Gastrocnemius medialis (tissue), 4 donors: ENCODE data around the gene BCR. TPM values are rescaled to one million over a fixed set of nuclear protein-coding genes. Genes with fewer than 3 reads are reported as not detected.

Experiments used
- ATAC-seq, 2 donors: fragments of 150-250 bp; one replicate each; pipeline ENCODE4 v1.9.1; 2016
- DNase-seq, 2 donors: peaks; one replicate each; pipeline ENCODE4 v3.0.0-alpha.2; 2019
- H3K27ac ChIP-seq, 4 donors: fragments of 200-600 bp; sonication (generic); 1 replicate in 1 of 4; 2 replicates in 3 of 4; pipeline ENCODE4 v1.5.1; 2016 to 2018; ENCODE audit warnings: mild to moderate bottlenecking in 2 of 4, moderate library complexity in 1 of 4
- H3K27me3 ChIP-seq, 3 donors: fragments of 200-600 bp; sonication (generic) in 2 of 3; 1 replicate in 1 of 3; 2 replicates in 2 of 3; pipeline versions ENCODE4 v1.5.1 to v1.6.0; 2016 to 2019; ENCODE audit warnings: mild to moderate bottlenecking in 1 of 3, moderate library complexity in 1 of 3
- H3K36me3 ChIP-seq, 2 donors: fragments of 200-600 bp; sonication (generic) in 1 of 2; one replicate each; pipeline ENCODE4 v1.5.1; 2017 to 2018
- H3K4me1 ChIP-seq, 2 donors: fragments of 200-600 bp; sonication (generic) in 1 of 2; one replicate each; pipeline ENCODE4 v1.5.1; 2016 to 2017; ENCODE audit warnings: mild to moderate bottlenecking in 2 of 2
- H3K4me3 ChIP-seq, 4 donors: fragments of 200-600 bp; sonication (generic) in 3 of 4; 1 replicate in 1 of 4; 2 replicates in 3 of 4; pipeline ENCODE4 v1.5.1; 2016 to 2019; ENCODE audit warnings: mild to moderate bottlenecking in 2 of 4
- H3K9me3 ChIP-seq, 3 donors: fragments of 200-600 bp; sonication (generic) in 2 of 3; 1 replicate in 1 of 3; 2 replicates in 2 of 3; pipeline ENCODE4 v1.5.1; 2016 to 2019
- POLR2A ChIP-seq, 2 donors: fragments of 450-650 bp; IDR thresholded peaks; one replicate each; pipeline ENCODE4 v1.6.1; 2017; ENCODE audit warnings: antibody characterized with exemption in 2 of 2, mild to moderate bottlenecking in 2 of 2, moderate library complexity in 2 of 2
- in situ Hi-C, 4 donors: fragments of 200-750 bp; cut with MboI; loops; one replicate each; pipeline versions ENCODE4 v1.15.0 to v1.8.0; 2017; ENCODE audit warnings: low sequenced_read_pairs in 4 of 4
- intact Hi-C: fragments of 100-400 bp; cut with DNase I; formaldehyde crosslinking; loops from one replicate; pipeline ENCODE4 v1.15.1; 2023; ENCODE audit warnings: low total_unique reads
- total RNA-seq, 4 donors: library from RNA; depleted of rRNA; stranded (reverse); fragments of >200 nt; gene quantifications; one replicate each; pipeline versions ENCODE4 v1.1.0 to v1.2.3, GENCODE V29; 2016
- TF ChIP-seq, protein P1 (sequence below), 5 experiments: fragments of 450-650 bp in 3 of 5; fragments of 200-600 bp in 2 of 5; sonication (generic) in 2 of 5; IDR thresholded peaks in 4 of 5; conservative IDR thresholded peaks in 1 of 5; 1 replicate in 4 of 5; 2 replicates in 1 of 5; pipeline ENCODE4 v1.5.1; 2016 to 2019; ENCODE audit warnings: antibody characterized with exemption in 5 of 5, mild to moderate bottlenecking in 3 of 5, moderate library complexity in 3 of 5

The BCR gene
- total RNA-seq, 4 donors from 2014 or later, result 10.3 to 13.0 (median 12.4) TPM

DNA sequence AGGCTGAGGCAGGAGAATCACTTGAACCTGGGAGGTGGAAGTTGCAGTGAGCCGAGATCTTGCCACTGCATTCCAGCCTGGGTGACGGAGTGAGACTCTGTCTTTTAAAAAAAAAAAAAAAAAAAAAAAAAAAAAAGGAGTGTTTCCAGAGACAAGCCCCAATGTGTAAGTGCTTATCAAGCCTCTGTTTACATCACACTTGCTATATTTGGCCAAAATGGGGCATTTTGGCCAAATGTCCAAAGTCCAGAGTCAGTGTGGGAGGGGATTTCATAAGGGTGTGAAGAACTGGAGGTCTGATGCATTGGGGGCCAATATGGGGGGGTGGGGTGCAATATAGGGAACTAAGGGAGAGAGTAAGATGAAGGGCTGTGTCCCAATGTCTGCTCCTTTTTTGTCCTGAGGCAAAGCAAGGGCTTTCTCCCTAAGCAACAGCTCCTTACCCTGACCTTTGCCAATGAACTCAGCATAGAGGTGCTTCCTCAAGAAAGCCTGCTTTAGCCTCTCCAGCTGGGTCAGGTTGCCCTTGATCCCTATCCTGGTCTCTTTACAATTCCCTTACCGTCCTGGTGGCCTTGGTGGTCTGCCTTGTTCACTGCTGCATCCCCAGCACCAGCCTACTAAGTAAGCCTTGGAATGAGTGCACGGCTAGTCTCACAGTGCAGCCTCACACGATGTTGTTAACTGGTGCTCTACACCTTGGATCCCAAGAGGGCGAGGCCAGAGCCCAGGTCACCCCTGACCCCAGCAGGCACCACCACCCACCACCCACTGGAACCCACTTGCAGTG lies 14.1 kb upstream of the BCR start:
- H3K4me3 ChIP-seq, result no peak overlapping the region
- no peaks in the 10 kb centered on the region for H3K36me3 ChIP-seq
- TF ChIP-seq, protein P1, sequence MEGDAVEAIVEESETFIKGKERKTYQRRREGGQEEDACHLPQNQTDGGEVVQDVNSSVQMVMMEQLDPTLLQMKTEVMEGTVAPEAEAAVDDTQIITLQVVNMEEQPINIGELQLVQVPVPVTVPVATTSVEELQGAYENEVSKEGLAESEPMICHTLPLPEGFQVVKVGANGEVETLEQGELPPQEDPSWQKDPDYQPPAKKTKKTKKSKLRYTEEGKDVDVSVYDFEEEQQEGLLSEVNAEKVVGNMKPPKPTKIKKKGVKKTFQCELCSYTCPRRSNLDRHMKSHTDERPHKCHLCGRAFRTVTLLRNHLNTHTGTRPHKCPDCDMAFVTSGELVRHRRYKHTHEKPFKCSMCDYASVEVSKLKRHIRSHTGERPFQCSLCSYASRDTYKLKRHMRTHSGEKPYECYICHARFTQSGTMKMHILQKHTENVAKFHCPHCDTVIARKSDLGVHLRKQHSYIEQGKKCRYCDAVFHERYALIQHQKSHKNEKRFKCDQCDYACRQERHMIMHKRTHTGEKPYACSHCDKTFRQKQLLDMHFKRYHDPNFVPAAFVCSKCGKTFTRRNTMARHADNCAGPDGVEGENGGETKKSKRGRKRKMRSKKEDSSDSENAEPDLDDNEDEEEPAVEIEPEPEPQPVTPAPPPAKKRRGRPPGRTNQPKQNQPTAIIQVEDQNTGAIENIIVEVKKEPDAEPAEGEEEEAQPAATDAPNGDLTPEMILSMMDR (IDR thresholded peaks at IDR 0.05 in 4 of 5, conservative IDR thresholded peaks at IDR 0.05 in 1 of 5), result no peak
- TF ChIP-seq POLR2A (IDR thresholded peaks at IDR 0.05), result no peak
- in situ Hi-C loops (no loop called here), intact Hi-C loops (no loop called here)
- ATAC-seq (no peak), DNase-seq (no peak)
- no peaks in the 10 kb centered on the region for H3K4me1 ChIP-seq
- no peaks in the 10 kb centered on the region for H3K27me3 ChIP-seq
- H3K27ac ChIP-seq, result no peak overlapping the region
- H3K9me3 ChIP-seq, result no peaks in the 10 kb centered on the region

DNA sequence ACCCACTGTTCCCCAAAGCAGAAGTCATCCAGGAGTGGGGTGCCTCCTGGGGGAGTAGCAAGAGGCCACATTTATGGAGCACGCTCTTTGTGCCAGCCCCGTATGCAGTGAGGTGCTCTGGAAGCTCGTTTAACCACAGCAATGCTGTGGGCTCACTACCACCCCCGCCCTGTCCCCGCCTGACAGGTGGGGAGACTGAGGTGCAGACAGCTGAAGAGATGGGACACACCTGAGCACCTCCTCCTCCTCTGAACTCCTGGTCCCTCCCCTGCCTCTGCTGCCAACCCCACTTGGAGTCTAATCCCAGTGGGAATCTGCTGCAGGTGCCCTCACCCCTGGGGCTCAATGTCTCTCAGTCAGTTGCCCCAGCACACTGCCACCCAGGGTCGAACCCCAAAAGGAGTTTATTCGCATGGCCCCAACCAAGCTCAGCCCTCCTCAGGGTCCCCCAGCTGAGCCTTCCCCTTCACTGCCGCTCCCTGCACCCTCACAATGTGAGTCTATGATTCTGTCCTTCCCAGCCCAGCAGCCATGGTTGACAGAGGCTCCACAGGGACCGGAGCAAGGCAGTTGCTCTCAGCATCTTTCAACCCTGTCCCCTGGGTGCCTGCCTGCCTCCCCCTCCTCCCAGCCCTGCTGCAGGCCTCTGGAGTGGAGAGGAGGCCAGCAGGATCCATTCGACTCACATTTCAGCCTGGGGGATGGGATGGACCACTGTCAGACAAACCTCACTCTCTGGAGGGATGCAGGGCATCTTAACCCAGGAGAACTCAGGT lies 13.3 kb upstream of the BCR start:
- TF ChIP-seq POLR2A (IDR thresholded peaks at IDR 0.05), result no peak
- TF ChIP-seq, protein P1 (IDR thresholded peaks at IDR 0.05 in 4 of 5, conservative IDR thresholded peaks at IDR 0.05 in 1 of 5), result no peak
- ATAC-seq, result no peak
- no peaks in the 10 kb centered on the region for H3K4me1 ChIP-seq
- in situ Hi-C loops (no loop called here), intact Hi-C loops (no loop called here)
- H3K4me3 ChIP-seq, result no peak overlapping the region
- H3K27ac ChIP-seq, result no peak overlapping the region
- H3K36me3 ChIP-seq, result no peaks in the 10 kb centered on the region
- H3K27me3 ChIP-seq, result no peaks in the 10 kb centered on the region
- DNase-seq, result no peak
- no peaks in the 10 kb centered on the region for H3K9me3 ChIP-seq

DNA sequence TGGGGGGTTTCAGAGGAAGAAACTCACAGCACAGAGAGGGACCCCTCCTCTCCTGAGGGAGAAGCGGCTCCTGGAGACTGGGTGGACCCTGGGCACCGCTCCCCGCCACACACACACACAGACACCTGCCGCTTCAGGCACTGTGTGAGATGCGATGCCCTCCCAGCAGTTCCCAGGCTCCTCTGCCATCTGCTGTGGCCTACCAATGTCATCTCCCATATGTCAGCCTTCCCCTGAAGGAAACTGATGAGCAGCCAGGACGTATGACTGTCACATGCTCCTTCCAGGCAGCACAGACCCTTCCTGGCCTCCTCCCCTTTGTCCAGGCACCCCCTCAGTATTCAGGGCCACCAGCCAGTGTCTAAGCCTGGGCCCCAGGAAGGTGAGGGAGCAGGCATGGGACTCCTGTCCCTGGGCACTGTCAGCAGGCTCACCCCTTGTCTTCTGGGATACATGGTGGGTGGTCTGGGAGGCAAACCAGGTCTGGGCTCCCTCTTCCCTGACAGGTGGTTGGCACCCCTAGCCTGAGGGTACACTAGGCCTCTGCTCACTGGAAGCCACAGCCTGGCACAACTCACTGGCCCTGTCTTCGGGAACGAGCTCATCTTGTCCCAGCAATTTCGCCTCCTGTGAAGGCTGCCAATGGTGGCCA lies 11.8 kb upstream of the BCR start:
- in situ Hi-C loops (no loop called here), intact Hi-C loops (no loop called here)
- H3K27me3 ChIP-seq, result no peaks in the 10 kb centered on the region
- H3K36me3 ChIP-seq, result no peaks in the 10 kb centered on the region
- no peak overlapping the region for H3K27ac ChIP-seq
- no peak overlapping the region for H3K4me3 ChIP-seq
- H3K9me3 ChIP-seq, result no peaks in the 10 kb centered on the region
- ATAC-seq (no peak), DNase-seq (no peak)
- H3K4me1 ChIP-seq, result no peaks in the 10 kb centered on the region
- TF ChIP-seq, protein P1 (IDR thresholded peaks at IDR 0.05 in 4 of 5, conservative IDR thresholded peaks at IDR 0.05 in 1 of 5), result no peak

DNA sequence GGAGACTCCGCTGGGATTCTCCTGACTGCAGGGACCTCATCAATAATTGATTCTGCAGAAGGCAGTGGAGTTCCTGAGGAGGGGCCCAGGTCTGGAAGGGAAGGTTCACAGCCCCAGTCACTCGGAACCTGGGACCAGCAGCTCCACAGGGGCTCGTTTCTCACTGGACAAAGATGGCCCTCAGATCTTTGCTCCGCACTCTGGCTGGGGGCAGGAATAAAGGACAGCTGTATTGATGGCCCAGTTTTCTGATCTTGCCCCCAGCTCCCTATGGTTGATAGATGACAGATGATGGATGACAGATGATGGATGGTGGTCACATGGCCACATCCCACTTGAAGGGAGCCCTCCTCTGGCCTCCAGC lies 11.3 kb upstream of the BCR start:
- Histone ChIP-seq H3K27me3 (no peaks in the 10 kb centered on the region), H3K9me3 (no peaks in the 10 kb centered on the region), H3K4me3 (no peak overlapping the region), H3K4me1 (no peaks in the 10 kb centered on the region), H3K27ac (no peak overlapping the region), H3K36me3 (no peaks in the 10 kb centered on the region)
- in situ Hi-C loops, result no loop called here
- TF ChIP-seq, protein P1 (IDR thresholded peaks at IDR 0.05 in 4 of 5, conservative IDR thresholded peaks at IDR 0.05 in 1 of 5), result no peak
- no peak for TF ChIP-seq POLR2A (IDR thresholded peaks at IDR 0.05)
- intact Hi-C loops, result no loop called here
- DNase-seq (no peak), ATAC-seq (no peak)
